Transverse colon (tissue), 4 donors: Measurements from ENCODE around the gene MGAT5.

Experiments used
- CTCF ChIP-seq, 5 experiments: fragments of 200-600 bp in 3 of 5; fragments of 450-650 bp in 2 of 5; sonication (generic) in 3 of 5; IDR thresholded peaks; 1 replicate in 2 of 5; 2 replicates in 3 of 5; pipeline ENCODE4 v1.5.1; 2016 to 2017; ENCODE audit warnings: antibody characterized with exemption in 5 of 5, inconsistent platforms in 3 of 5, mild to moderate bottlenecking in 2 of 5, moderate library complexity in 1 of 5
- POLR2A ChIP-seq: fragments of 450-650 bp; IDR thresholded peaks from one replicate; pipeline ENCODE4 v1.6.1; 2016; ENCODE audit warnings: antibody characterized with exemption, mild to moderate bottlenecking, moderate library complexity
- POLR2AphosphoS5 ChIP-seq, 3 donors: sonication (generic); formaldehyde crosslinking; IDR thresholded peaks; one replicate each; pipeline ENCODE4 v1.6.1; 2016; ENCODE audit warnings: antibody characterized with exemption in 3 of 3

- TF ChIP-seq CTCF (IDR thresholded peaks at IDR 0.05) (no peak), POLR2A (no peak), POLR2AphosphoS5 (IDR thresholded peaks at IDR 0.05) (no peak)
Measured at GRCh38 chr2:134432435-134432883, 178.6 kb downstream of the MGAT5 start.
